Hepatocyte (in vitro differentiated cells): ENCODE data around the gene SNTG2. TPM values are rescaled to one million over a fixed set of nuclear protein-coding genes. Genes with fewer than 3 reads are reported as not detected.

Experiments used
- DNase-seq: peaks from one replicate; pipeline ENCODE4 v3.0.0-alpha.2; 2016; ENCODE audit warnings: low spot score
- H2AFZ ChIP-seq: fragments of 200-600 bp; sonication (generic); 2 replicates; pipeline ENCODE4 v1.6.0; 2016; ENCODE audit warnings: antibody characterized with exemption, mild to moderate bottlenecking
- H3K27ac ChIP-seq: fragments of 200-600 bp; sonication (generic); 2 replicates; pipeline ENCODE4 v1.5.1; 2016; ENCODE audit warnings: mild to moderate bottlenecking
- H3K27me3 ChIP-seq: fragments of 200-600 bp; sonication (generic); 2 replicates; pipeline ENCODE4 v1.6.1; 2016
- H3K36me3 ChIP-seq: fragments of 200-600 bp; sonication (generic); replicated peaks from 2 replicates; pipeline ENCODE4 v1.5.1; 2016; ENCODE audit warnings: low read depth; ENCODE audit not compliant: insufficient read depth
- H3K4me1 ChIP-seq: fragments of 200-600 bp; sonication (generic); 2 replicates; pipeline ENCODE4 v1.5.1; 2016; ENCODE audit warnings: mild to moderate bottlenecking, moderate library complexity; ENCODE audit not compliant: insufficient read depth
- H3K4me2 ChIP-seq: fragments of 200-600 bp; sonication (generic); 2 replicates; pipeline ENCODE4 v1.6.0; 2016
- H3K4me3 ChIP-seq: fragments of 200-600 bp; sonication (generic); 2 replicates; pipeline ENCODE4 v1.5.1; 2016; ENCODE audit warnings: mild to moderate bottlenecking
- H3K79me2 ChIP-seq: fragments of 200-600 bp; sonication (generic); 2 replicates; pipeline ENCODE4 v1.6.0; 2017; ENCODE audit warnings: mild to moderate bottlenecking
- H3K9me2 ChIP-seq: fragments of 200-600 bp; sonication (generic); replicated peaks from 2 replicates; pipeline ENCODE4 v1.6.0; 2017; ENCODE audit warnings: mild to moderate bottlenecking; ENCODE audit not compliant: insufficient read depth
- H3K9me3 ChIP-seq: fragments of 200-600 bp; sonication (generic); 2 replicates; pipeline ENCODE4 v1.5.1; 2016; ENCODE audit warnings: low read depth, mild to moderate bottlenecking
- H4K20me1 ChIP-seq: fragments of 200-600 bp; sonication (generic); 2 replicates; pipeline ENCODE4 v1.6.0; 2016; ENCODE audit warnings: mild to moderate bottlenecking; ENCODE audit not compliant: insufficient read depth, poor library complexity, severe bottlenecking
- CTCF ChIP-seq: fragments of 200-600 bp; sonication (generic); IDR thresholded peaks from 2 replicates; pipeline ENCODE4 v1.5.1; 2016; ENCODE audit warnings: antibody characterized with exemption, mild to moderate bottlenecking; ENCODE audit not compliant: poor library complexity
- EZH2 ChIP-seq: fragments of 200-600 bp; sonication (generic); IDR thresholded peaks from 2 replicates; pipeline ENCODE4 v1.6.1; 2016; ENCODE audit warnings: antibody characterized with exemption, mild to moderate bottlenecking, borderline replicate concordance
- EZH2phosphoT487 ChIP-seq: fragments of 200-600 bp; sonication (generic); IDR thresholded peaks from one replicate; pipeline ENCODE4 v1.6.1; 2018; ENCODE audit warnings: antibody characterized with exemption, mild to moderate bottlenecking, low read depth, moderate library complexity; ENCODE audit not compliant: unreplicated experiment, severe bottlenecking
- WGBS: methylation state at CpG from one replicate; pipeline ENCODE4 v1.1.6; 2016; ENCODE audit warnings: low lambda C conversion rate; ENCODE audit errors: missing lambda C conversion rate; 5-methylcytosine and 5-hydroxymethylcytosine counted together
- polyA plus RNA-seq: library from polyadenylated mRNA; unstranded; fragments of >200 nt; fragmentation: Nextera tagmentation; extraction: Ambion mirVana; gene quantifications from 2 replicates; pipeline ENCODE4 v1.2.1, GENCODE V29; 2016
- total RNA-seq: library from RNA; depleted of rRNA; stranded (reverse); fragments of >200 nt; gene quantifications from 2 replicates; pipeline ENCODE4 v1.2.3, GENCODE V29; 2014

The SNTG2 gene
- total and polyA plus RNA-seq, 2 experiments from 2014 or later, result not detected

- Histone ChIP-seq H3K9me2 (no peaks in the 10 kb centered on the region), H3K9me3 (no peaks in the 10 kb centered on the region), H3K36me3 (no peaks in the 10 kb centered on the region), H3K79me2 (no peaks in the 10 kb centered on the region), H3K4me2 (peak overlapping the region; percentile 4), H3K27ac (no peak overlapping the region), H3K4me3 (no peak overlapping the region), H2AFZ (no peak overlapping the region), H3K4me1 (no peaks in the 10 kb centered on the region), H3K27me3 (peaks cover 1% of the 10 kb centered on the region), H4K20me1 (no peaks in the 10 kb centered on the region)
- DNase-seq, result no peak
- no peak for TF ChIP-seq CTCF
- no peak for TF ChIP-seq EZH2
- no peak for TF ChIP-seq EZH2phosphoT487
- WGBS, result 54% methylated on average over 8 of the region's 8 CpGs
Observed at GRCh38 chr2:1053786-1054185, 103.1 kb downstream of the SNTG2 start.

- no peak overlapping the region for H2AFZ ChIP-seq
- no peaks in the 10 kb centered on the region for H3K9me2 ChIP-seq
- no peak overlapping the region for H3K4me3 ChIP-seq
- no peaks in the 10 kb centered on the region for H4K20me1 ChIP-seq
- peaks cover 4% of the 10 kb centered on the region for H3K27me3 ChIP-seq
- no peak overlapping the region for H3K27ac ChIP-seq
- H3K9me3 ChIP-seq, result no peaks in the 10 kb centered on the region
- H3K4me1 ChIP-seq, result no peaks in the 10 kb centered on the region
- DNase-seq, result no peak
- no peak overlapping the region for H3K4me2 ChIP-seq
- no peak for TF ChIP-seq EZH2phosphoT487
- no peak for TF ChIP-seq CTCF
- no peak for TF ChIP-seq EZH2
- no peaks in the 10 kb centered on the region for H3K79me2 ChIP-seq
- no peaks in the 10 kb centered on the region for H3K36me3 ChIP-seq
- WGBS, result 79% methylated on average over 3 of the region's 3 CpGs
Observed at GRCh38 chr2:1054399-1054798, 103.8 kb downstream of the SNTG2 start.

- Histone ChIP-seq H3K9me3 (no peaks in the 10 kb centered on the region), H3K27ac (peak overlapping the region; percentile 22), H3K79me2 (no peaks in the 10 kb centered on the region), H2AFZ (no peak overlapping the region), H3K9me2 (no peaks in the 10 kb centered on the region), H3K4me1 (no peaks in the 10 kb centered on the region), H3K36me3 (no peaks in the 10 kb centered on the region), H4K20me1 (no peaks in the 10 kb centered on the region), H3K27me3 (peaks cover 4% of the 10 kb centered on the region), H3K4me2 (peak overlapping the region; percentile 27), H3K4me3 (no peak overlapping the region)
- no peak for DNase-seq
- 63% methylated on average over 11 of the region's 11 CpGs for WGBS
- TF ChIP-seq CTCF (no peak), EZH2phosphoT487 (no peak), EZH2 (no peak)
Observed at GRCh38 chr2:1055014-1055595, 104.5 kb downstream of the SNTG2 start.
